NB4 (cell line): ENCODE data around the gene CDK5RAP3.

Experiments
- DNase-seq: peaks from one replicate; pipeline ENCODE4 v3.0.0; 2010; ENCODE audit warnings: low read depth
- H3K4me3 ChIP-seq: one replicate; pipeline ENCODE4 v1.5.1; 2011; ENCODE audit warnings: mild to moderate bottlenecking, low read depth, low read length, moderate library complexity
- MAX ChIP-seq: IDR thresholded peaks from 2 replicates; pipeline ENCODE4 v1.6.1; 2011; ENCODE audit warnings: low read depth, low read length
- MYC ChIP-seq: IDR thresholded peaks from 2 replicates; pipeline ENCODE4 v1.6.1; 2011; ENCODE audit warnings: low read depth, low read length
- POLR2A ChIP-seq: IDR thresholded peaks from 2 replicates; pipeline ENCODE4 v1.6.1; 2011; ENCODE audit warnings: mild to moderate bottlenecking; ENCODE audit not compliant: insufficient read length; ENCODE audit errors: extremely low read depth
- TF ChIP-seq, protein P1 (sequence below): IDR thresholded peaks from one replicate; pipeline ENCODE4 v1.5.1; 2012; ENCODE audit warnings: low read depth, low read length

CDK5RAP3 gene

GRCh38 chr17:47992216-47992615 is 21.3 kb downstream of the CDK5RAP3 start:
- TF ChIP-seq, protein P1, sequence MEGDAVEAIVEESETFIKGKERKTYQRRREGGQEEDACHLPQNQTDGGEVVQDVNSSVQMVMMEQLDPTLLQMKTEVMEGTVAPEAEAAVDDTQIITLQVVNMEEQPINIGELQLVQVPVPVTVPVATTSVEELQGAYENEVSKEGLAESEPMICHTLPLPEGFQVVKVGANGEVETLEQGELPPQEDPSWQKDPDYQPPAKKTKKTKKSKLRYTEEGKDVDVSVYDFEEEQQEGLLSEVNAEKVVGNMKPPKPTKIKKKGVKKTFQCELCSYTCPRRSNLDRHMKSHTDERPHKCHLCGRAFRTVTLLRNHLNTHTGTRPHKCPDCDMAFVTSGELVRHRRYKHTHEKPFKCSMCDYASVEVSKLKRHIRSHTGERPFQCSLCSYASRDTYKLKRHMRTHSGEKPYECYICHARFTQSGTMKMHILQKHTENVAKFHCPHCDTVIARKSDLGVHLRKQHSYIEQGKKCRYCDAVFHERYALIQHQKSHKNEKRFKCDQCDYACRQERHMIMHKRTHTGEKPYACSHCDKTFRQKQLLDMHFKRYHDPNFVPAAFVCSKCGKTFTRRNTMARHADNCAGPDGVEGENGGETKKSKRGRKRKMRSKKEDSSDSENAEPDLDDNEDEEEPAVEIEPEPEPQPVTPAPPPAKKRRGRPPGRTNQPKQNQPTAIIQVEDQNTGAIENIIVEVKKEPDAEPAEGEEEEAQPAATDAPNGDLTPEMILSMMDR, result no peak
- TF ChIP-seq MYC, result no peak
- TF ChIP-seq POLR2A, result no peak
- TF ChIP-seq MAX, result no peak
- no peak overlapping the region for H3K4me3 ChIP-seq
- no peak for DNase-seq

DNA sequence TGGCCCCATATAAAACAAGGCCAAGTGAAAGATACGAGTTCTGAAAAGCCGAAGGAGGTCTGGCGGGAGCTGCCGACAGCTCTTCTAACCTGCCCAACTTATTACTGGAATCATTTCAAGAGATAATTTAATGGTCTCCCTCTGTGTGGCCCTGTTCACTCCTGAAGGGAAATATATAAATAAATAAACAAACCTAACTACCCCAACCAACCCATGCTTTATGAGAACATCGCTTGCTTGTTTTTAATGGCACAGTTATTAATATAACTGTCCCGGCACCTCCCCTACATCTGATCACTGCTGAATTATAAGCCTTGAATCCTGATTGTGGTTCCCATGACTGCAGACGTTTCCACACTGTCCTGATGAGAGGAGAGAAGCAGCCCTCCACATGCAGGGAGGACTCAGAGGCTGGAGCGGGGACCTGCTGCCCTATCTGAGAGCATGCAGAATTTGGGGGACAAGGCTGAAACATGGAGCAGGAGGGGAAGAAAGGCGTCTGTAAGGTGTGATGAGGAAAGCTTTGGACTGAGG is 22.2 kb downstream of the CDK5RAP3 start:
- TF ChIP-seq, protein P1, result no peak
- no peak for TF ChIP-seq MAX
- no peak for DNase-seq
- no peak overlapping the region for H3K4me3 ChIP-seq

GRCh38 chr17:47993964-47994363 is 23.1 kb downstream of the CDK5RAP3 start:
- H3K4me3 ChIP-seq, result no peak overlapping the region
- DNase-seq, result no peak
- TF ChIP-seq MYC (no peak), POLR2A (no peak), MAX (no peak)
- TF ChIP-seq, protein P1, result no peak

DNA sequence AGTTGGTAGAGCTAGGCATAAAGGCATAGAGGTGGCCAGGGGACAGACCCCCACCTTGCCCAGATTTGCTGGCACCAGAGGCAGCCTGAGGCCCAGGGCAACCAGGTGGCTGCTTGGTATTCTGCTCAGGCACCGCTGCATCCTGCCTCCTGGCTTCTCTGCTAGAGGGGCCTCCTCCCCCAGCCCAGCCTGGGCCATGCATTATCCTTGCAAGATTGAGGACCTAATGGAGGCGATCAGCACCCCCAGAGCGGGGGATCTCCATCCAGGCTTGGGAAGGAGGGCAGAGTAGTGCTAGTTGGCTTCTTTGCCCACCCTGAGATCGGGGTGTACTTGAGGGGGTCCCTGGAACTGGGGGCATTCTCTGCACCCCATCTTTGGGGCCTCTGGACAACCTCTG is 23.8 kb downstream of the CDK5RAP3 start:
- no peak for DNase-seq
- H3K4me3 ChIP-seq, result no peak overlapping the region
- no peak for TF ChIP-seq MYC
- TF ChIP-seq MAX, result no peak
- TF ChIP-seq, protein P1, result no peak
- no peak for TF ChIP-seq POLR2A

DNA sequence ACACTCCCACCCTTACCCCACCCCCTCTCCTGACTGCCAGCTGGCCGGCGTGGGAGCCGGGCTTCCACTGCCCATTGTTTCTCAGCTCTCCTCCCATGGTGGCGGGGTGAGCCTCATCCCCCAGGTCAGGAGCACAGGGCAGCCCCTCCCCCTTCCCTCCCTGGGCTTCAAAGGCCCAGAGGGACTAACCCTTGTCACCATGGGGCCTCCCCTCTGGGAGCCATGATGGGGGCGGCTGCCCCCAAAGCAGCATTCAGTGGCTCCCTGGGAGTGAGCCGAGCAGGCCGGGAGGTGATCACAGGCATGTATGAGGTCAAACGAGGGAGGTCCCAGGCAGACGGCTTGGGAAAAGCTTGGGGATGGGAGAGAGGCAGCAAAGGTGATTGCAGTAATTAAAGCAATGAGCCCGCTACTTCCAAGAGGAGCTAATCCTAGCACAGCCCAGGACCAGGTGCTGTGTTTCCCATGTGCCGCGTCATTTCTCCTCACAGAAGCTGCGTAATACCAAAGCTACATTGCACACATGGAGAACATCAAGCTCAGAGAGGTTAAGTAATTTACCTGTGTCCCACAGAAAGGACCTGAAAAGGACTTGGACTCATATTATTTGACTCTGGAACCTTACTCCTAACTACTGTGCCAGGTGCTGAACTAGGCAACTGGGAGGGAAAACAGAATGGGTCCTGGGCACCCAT is 24.5 kb downstream of the CDK5RAP3 start:
- no peak overlapping the region for H3K4me3 ChIP-seq
- no peak for DNase-seq

More for the DNA sequence above, 24.5 kb downstream of the CDK5RAP3 start:
- TF ChIP-seq MYC, result no peak
- no peak for TF ChIP-seq POLR2A
- TF ChIP-seq, protein P1, result no peak
- no peak for TF ChIP-seq MAX
